Ovary (tissue), 10 donors: Measurements from ENCODE around the gene MAZ. TPM values are rescaled to one million over a fixed set of nuclear protein-coding genes. Genes with fewer than 3 reads are reported as not detected.
A peak's percentile ranks its signal among the peaks of the same experiment; 100 is the strongest.
"Not testable (repeated sequence)": the region's sequence is repeated elsewhere in the genome, so short reads cannot be mapped to it uniquely, and the experiment has no call there.

Experiments used
- DNase-seq, 5 donors: peaks; one replicate each; pipeline ENCODE4 v3.0.0-alpha.2; 2019 to 2020
- H3K27ac ChIP-seq, 2 donors: fragments of 200-600 bp; one replicate each; pipeline versions ENCODE4 v1.5.1 to v1.8.0; 2019 to 2022
- H3K27me3 ChIP-seq: fragments of 200-600 bp; one replicate; pipeline ENCODE4 v1.8.0; 2022
- H3K36me3 ChIP-seq: fragments of 200-600 bp; sonication (generic); one replicate; pipeline ENCODE4 v1.5.1; 2019
- H3K4me1 ChIP-seq: one replicate; pipeline ENCODE4 v1.8.1; 2013; ENCODE audit warnings: mild to moderate bottlenecking, moderate library complexity; ENCODE audit not compliant: insufficient read depth
- H3K4me3 ChIP-seq: fragments of 200-600 bp; sonication (generic); one replicate; pipeline ENCODE4 v1.5.1; 2017
- H3K9me3 ChIP-seq, 2 donors: fragments of 200-600 bp in 1 of 2; sonication (generic) in 1 of 2; one replicate each; pipeline versions ENCODE4 v1.5.1 to v1.8.1; 2013 to 2019; ENCODE audit warnings: mild to moderate bottlenecking in 1 of 2, moderate library complexity in 1 of 2
- CTCF ChIP-seq, 3 donors: fragments of 450-650 bp in 2 of 3; fragments of 200-600 bp in 1 of 3; IDR thresholded peaks; one replicate each; pipeline versions ENCODE4 v1.5.1 to v1.8.0; 2016 to 2022; ENCODE audit warnings: antibody characterized with exemption in 3 of 3, mild to moderate bottlenecking in 1 of 3
- EP300 ChIP-seq: sonication (generic); formaldehyde crosslinking; IDR thresholded peaks from one replicate; pipeline ENCODE4 v1.6.1; 2017; ENCODE audit warnings: antibody characterized with exemption
- POLR2A ChIP-seq: fragments of 450-650 bp; IDR thresholded peaks from one replicate; pipeline ENCODE4 v1.6.1; 2017; ENCODE audit warnings: antibody characterized with exemption, mild to moderate bottlenecking, moderate library complexity
- WGBS, 3 donors: extraction: QIAGEN DNeasy Blood & Tissue Kit in 1 of 3; methylation state at CpG; one replicate each; pipeline versions ENCODE4 v1.1.5 to v1.1.7; 2013 to 2017; 5-methylcytosine and 5-hydroxymethylcytosine counted together
- intact Hi-C, 4 donors: fragments of 100-400 bp; cut with DNase I; formaldehyde crosslinking; loops; one replicate each; pipeline versions ENCODE4 v1.11.0 to v1.15.1; 2022 to 2023
- long read RNA-seq, 3 donors: library from polyadenylated mRNA in 2 of 3; unstranded in 2 of 3; transcript quantifications; one replicate each; pipeline ENCODE4 v2.0.0 and lab custom pipeline, GENCODE V29; 2021 to 2026
- polyA plus RNA-seq, 2 donors: library from polyadenylated mRNA; stranded (reverse); fragments of 200-250 nt in 1 of 2; fragments of 350-450 nt in 1 of 2; fragmentation: Illumina TruSeq in 1 of 2; extraction: RNeasy Lipid Tissue Mini Kit (QIAGEN cat#74804) in 1 of 2; gene quantifications; one replicate each; pipeline ENCODE4 v1.2.3, GENCODE V29; 2013 to 2014
- total RNA-seq, 7 donors: library from RNA; depleted of rRNA in 2 of 7; stranded (reverse); fragments of >200 nt in 2 of 7; fragmentation: NEBNext Ultra II Directional in 3 of 7; extraction: Animal tissue kit (Norgen Biotek cat#: 25700) in 3 of 7; gene quantifications; one replicate each; pipeline versions ENCODE4 v1.1.0 to v1.2.4, GENCODE V29; 2016 to 2023
- donor health status: DM: no; HTN: no; CAD: no; lungs with moderate emphysema.
- donor health status: DM: no; HTN: no; CAD: no.
- donor health status: Bipolar disorder and iron deficiency.
- donor health status: DM: yes; HTN: yes; CAD: no.
- donor health status: DM: no; HTN: no; CAD: no.
- donor health status: DM: yes; HTN: yes; CAD: no.

MAZ gene
- 100 to 1,000 TPM in 5 of 7 donors, 10 to 100 TPM in 2; 50.6 to 256 (median 192) TPM for total RNA-seq
- polyA plus RNA-seq: 100 to 1,000 TPM; 105 to 152 TPM
- long read RNA-seq, donor 1, transcript MAZ-214 (3 exons, 1,464 nt): major isoform, 88 of 222 reads
- long read RNA-seq, donor 1, partial matches to known transcripts: 129 of 222 reads
- long read RNA-seq, donor 1, other reads (novel, unspliced or antisense): 4 of 222 reads
- long read RNA-seq, donor 2, transcript MAZ-201 (6 exons, 2,698 nt): minor isoform, 9 of 45 reads
- long read RNA-seq, donor 2, transcript MAZ-202 (5 exons, 2,532 nt): major isoform, 22 of 45 reads
- long read RNA-seq, donor 2, partial matches to known transcripts: 7 of 45 reads
- long read RNA-seq, donor 2, other reads (novel, unspliced or antisense): 0 of 45 reads
- long read RNA-seq, donor 3, transcript MAZ-201 (6 exons, 2,698 nt): minor isoform, 59 of 364 reads
- long read RNA-seq, donor 3, transcript MAZ-214 (3 exons, 1,464 nt): minor isoform, 22 of 364 reads
- long read RNA-seq, donor 3, transcript MAZ-202 (5 exons, 2,532 nt): major isoform, 136 of 364 reads
- long read RNA-seq, donor 3, partial matches to known transcripts: 90 of 364 reads
- long read RNA-seq, donor 3, other reads (novel, unspliced or antisense): 48 of 364 reads

DNA sequence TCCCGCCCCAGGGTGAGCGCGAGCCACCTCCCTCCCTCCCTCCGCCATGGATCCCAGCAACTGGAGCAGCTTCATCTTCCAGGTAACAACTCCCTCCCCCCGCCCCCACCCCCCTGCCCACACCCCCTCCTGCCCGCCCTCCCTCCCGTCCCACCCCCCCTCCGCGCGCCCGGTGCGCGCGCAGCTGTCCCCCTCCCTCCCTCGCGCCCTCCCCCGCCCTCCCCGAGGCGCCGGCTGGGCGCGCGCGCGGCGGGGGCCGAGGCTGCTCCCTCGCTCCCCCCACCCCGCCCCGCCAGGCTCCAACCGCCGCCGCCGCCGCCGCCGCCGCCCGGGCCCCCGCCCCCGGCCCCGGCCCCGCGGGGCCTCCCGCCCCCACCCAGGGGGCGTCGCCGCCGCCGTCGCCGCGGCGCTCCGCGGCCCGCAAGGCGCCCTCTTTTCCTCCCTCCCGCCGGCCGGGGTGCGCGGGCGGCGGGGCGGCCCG lies at the start of gene MAZ:
TSS of gene MAZ (plus strand) at position 431 of the 481 bp plus-strand sequence. CDS start 173 bp downstream, outside the sequence.
- no peaks in the 10 kb centered on the region for H3K36me3 ChIP-seq
- intact Hi-C loops: loop anchor here in 2 of 4 donors (2.0 to 10.0 kb wide), 3 partner anchors 43 to 201 kb away; no protein-coding TSS in a partner anchor
- DNase-seq: no peak
- H3K4me1 ChIP-seq: peaks cover 18% of the 10 kb centered on the region
- peak within 1 kb of the TSS; percentile 99 for H3K27ac ChIP-seq
- no peak for TF ChIP-seq CTCF (IDR thresholded peaks at IDR 0.05)
- no peak for TF ChIP-seq POLR2A
- TF ChIP-seq EP300: no peak
- H3K27me3 ChIP-seq: no peaks in the 10 kb centered on the region
- no peaks in the 10 kb centered on the region for H3K9me3 ChIP-seq
- 0 to 1% (median 0%) methylated on average over 5 to 47 of the region's 67 CpGs for WGBS, 3 donors
- H3K4me3 ChIP-seq: peak within 1 kb of the TSS; percentile 72

GRCh38 chr16:29756654-29757053 lies 49.7 kb upstream of the MAZ start:
- 83 to 95% (median 88%) methylated on average over 1 of the region's 1 CpG for WGBS, 3 donors
- DNase-seq: no peak
- Histone ChIP-seq H3K27me3 (no peaks in the 10 kb centered on the region), H3K27ac (no peak overlapping the region), H3K9me3 (no peaks in the 10 kb centered on the region), H3K4me1 (peaks cover 3% of the 10 kb centered on the region), H3K4me3 (no peak overlapping the region), H3K36me3 (no peaks in the 10 kb centered on the region)
- TF ChIP-seq CTCF (IDR thresholded peaks at IDR 0.05): no peak
- TF ChIP-seq POLR2A: no peak
- TF ChIP-seq EP300: no peak
- intact Hi-C loops: no loop called here

DNA sequence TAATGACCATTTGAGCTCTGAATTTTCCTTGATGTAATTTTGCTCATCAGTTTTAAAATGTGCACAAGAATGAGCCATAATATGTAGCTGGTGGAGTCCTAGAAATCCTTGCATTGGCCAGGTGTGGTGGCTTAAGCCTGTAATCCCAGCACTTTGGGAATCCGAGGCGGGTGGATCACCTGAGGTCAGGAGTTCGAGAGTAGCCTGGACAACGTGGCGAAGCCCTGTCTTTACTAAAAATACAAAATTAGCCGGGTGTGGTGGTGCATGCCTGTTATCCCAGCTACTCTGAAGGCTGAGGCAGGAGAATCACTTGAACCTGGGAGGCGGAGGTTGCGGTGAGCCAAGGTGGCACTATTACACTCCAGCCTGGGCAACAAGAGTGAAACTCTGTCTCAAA lies 49.2 kb upstream of the MAZ start:
- H3K9me3 ChIP-seq, H3K36me3 ChIP-seq, H3K4me3 ChIP-seq, H3K27me3 ChIP-seq, DNase-seq, H3K27ac ChIP-seq, H3K4me1 ChIP-seq, intact Hi-C loops: not testable (repeated sequence)
- 84 to 85% (median 85%) methylated on average over 8 of the region's 8 CpGs for WGBS, 3 donors

DNA sequence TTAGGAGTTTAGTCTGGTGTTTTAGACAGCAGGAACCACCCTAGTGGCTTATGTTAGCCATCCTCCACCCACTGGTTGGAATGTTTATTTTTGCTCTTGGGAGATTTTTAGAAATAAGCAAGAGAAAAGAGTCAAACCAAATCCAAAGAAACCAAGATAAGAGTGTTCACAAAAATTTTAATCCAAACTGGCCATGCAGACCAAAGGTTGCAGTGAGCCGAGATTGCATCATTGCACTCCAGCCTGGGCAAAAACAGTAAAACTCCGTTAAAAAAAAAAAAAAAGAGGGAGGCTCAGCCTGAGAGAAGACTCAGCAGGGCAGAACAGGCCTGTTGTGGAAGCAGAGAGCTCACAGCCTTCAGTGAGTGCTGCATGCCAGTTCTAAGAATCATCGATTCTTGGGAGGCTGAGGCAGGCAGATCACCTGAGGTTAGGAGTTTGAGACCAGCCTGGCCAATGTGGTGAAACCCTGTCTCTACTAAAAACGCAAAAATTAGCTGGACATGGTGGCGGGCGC lies 48.3 kb upstream of the MAZ start:
- TF ChIP-seq CTCF (IDR thresholded peaks at IDR 0.05) (no peak), EP300 (no peak), POLR2A (no peak)
- Histone ChIP-seq H3K27me3 (no peaks in the 10 kb centered on the region), H3K9me3 (no peaks in the 10 kb centered on the region), H3K4me3 (no peak overlapping the region), H3K4me1 (peaks cover 3% of the 10 kb centered on the region), H3K36me3 (no peaks in the 10 kb centered on the region), H3K27ac (peak overlapping the region in 1 of 2 donors; percentile 42)
- WGBS, 3 donors: 48 to 50% (median 48%) methylated on average over 6 of the region's 6 CpGs
- intact Hi-C loops: no loop called here
- DNase-seq: peak; percentile 34 to 57 (median 53)
